ENCODE results near the gene SHTN1.

- TF ChIP-seq CTCF (IDR thresholded peaks at IDR 0.05; ENCODE audit: extremely low read depth in 1 of 2, insufficient read depth in 1 of 2, low read depth in 1 of 2, low read length in 2 of 2), result no peak
- TF ChIP-seq EZH2 (IDR thresholded peaks at IDR 0.05; ENCODE audit: borderline replicate concordance, low read depth, low read length, severe bottlenecking), result no peak
- TF ChIP-seq POLR2AphosphoS5 (IDR thresholded peaks at IDR 0.05; ENCODE audit: insufficient read depth, low read depth, low read length), result no peak
- no peak for TF ChIP-seq POLR2A (IDR thresholded peaks at IDR 0.05; ENCODE audit: low read depth, low read length)
- no peak for TF ChIP-seq MAX (IDR thresholded peaks at IDR 0.05; ENCODE audit: insufficient read depth, insufficient read length)
- TF ChIP-seq JUN (IDR thresholded peaks at IDR 0.05; ENCODE audit: borderline replicate concordance, insufficient read depth, insufficient read length, low read depth), result no peak
- no peak for TF ChIP-seq MYC (IDR thresholded peaks at IDR 0.05; ENCODE audit: low read depth, low read length)
- no peak for TF ChIP-seq GATA2 (IDR thresholded peaks at IDR 0.05; ENCODE audit: insufficient read depth, insufficient read length, low read depth, low read length)
Measured at GRCh38 chr10:116919164-116919563, 85.8 kb downstream of the SHTN1 start.
